ENCODE data around the gene CPTP. TPM values are rescaled to one million over a fixed set of nuclear protein-coding genes. Genes with fewer than 3 reads are reported as not detected.
"Not testable (repeated sequence)": the region's sequence is repeated elsewhere in the genome, so short reads cannot be mapped to it uniquely, and the experiment has no call there.

The CPTP gene
- total RNA-seq, 2 donors from 2014 or later = 18.0 to 22.8 TPM

GRCh38 chr1:1312450-1313314, 11.9 kb upstream of the CPTP start:
- no peaks in the 10 kb centered on the region for H3K27me3 Mint-ChIP-seq (ENCODE audit: low read depth)
- no peak overlapping the region for H3K4me3 Mint-ChIP-seq
- no peaks in the 10 kb centered on the region for H3K4me1 Mint-ChIP-seq (ENCODE audit: low read depth)
- DNase-seq (no peak), ATAC-seq (replicated peaks in 1 of 2) (no peak)
- no peaks in the 10 kb centered on the region for H3K9me3 Mint-ChIP-seq
- H3K36me3 Mint-ChIP-seq (ENCODE audit: insufficient read depth in 2 of 2) = peaks cover 0 to 1% of the 10 kb centered on the region in 2 donors
- H3K27ac Mint-ChIP-seq = no peak overlapping the region

GRCh38 chr1:1313500-1314236, 10.9 kb upstream of the CPTP start:
- peaks cover 0 to 1% of the 10 kb centered on the region in 2 donors for H3K36me3 Mint-ChIP-seq (ENCODE audit: insufficient read depth in 2 of 2)
- DNase-seq (no peak), ATAC-seq (replicated peaks in 1 of 2) (no peak)
- no peaks in the 10 kb centered on the region for H3K9me3 Mint-ChIP-seq
- no peaks in the 10 kb centered on the region for H3K27me3 Mint-ChIP-seq (ENCODE audit: low read depth)
- H3K4me3 Mint-ChIP-seq = no peak overlapping the region
- H3K4me1 Mint-ChIP-seq (ENCODE audit: low read depth) = no peaks in the 10 kb centered on the region
- no peak overlapping the region for H3K27ac Mint-ChIP-seq

DNA sequence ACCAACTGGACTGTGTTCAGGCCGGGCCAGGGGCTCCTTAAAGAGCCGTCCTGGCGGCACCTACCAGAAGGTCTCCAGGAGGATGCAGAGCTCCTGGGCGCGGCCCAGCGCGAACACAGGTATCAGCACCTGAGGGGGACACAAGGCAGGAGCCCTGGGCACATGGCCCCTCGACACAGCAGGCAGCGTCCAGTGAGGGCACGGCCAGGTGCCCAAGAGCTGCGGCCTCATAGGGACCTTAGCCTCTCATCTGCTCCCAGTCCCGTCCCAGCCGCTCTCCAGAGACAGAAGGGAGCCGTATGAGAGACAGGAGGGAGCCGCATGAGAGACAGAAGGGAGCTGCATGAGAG, 10.4 kb upstream of the CPTP start:
- Mint-ChIP-seq H3K4me1 (ENCODE audit: low read depth) (no peaks in the 10 kb centered on the region), H3K9me3 (no peaks in the 10 kb centered on the region)

DNA sequence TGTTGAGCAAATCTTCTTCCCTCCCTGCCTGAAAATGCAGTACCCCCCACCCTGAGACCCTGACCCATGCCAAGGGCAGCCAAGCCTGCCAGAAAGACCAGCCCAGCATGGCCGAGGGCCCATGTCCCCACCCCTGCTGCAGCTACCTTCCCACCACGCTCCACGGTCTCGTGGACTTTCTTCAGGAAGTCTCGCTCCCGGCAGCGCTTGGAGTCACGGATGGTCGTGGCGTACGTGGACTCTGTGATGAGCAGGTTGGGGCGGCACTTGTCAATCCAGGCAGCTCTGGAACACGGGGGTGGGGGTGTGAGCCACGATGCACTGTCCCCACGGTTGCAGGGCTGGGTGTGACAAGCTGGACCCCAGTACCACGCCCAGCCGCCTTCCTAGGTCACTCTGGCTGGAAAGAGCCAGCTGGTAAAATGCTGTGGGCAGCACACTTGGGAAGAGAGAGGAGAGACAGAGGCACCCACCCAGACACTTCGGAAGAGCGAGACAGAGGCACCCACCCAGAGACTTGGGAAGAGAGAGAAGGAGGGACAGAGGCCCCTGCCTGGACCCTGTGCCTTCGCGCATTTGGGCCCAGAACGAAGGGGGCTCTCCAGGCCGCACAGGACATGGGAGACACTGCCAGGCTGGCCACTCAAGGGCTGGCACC, 9.8 kb upstream of the CPTP start:
- peaks cover 0 to 7% of the 10 kb centered on the region in 2 donors for H3K36me3 Mint-ChIP-seq (ENCODE audit: insufficient read depth in 2 of 2)
- no peak for DNase-seq
- ATAC-seq (replicated peaks in 1 of 2) = no peak
- H3K4me1 Mint-ChIP-seq (ENCODE audit: low read depth) = no peaks in the 10 kb centered on the region
- H3K27ac Mint-ChIP-seq = no peak overlapping the region
- no peak overlapping the region for H3K4me3 Mint-ChIP-seq
- no peaks in the 10 kb centered on the region for H3K27me3 Mint-ChIP-seq (ENCODE audit: low read depth)
- H3K9me3 Mint-ChIP-seq = no peaks in the 10 kb centered on the region

More for the DNA sequence above, 10.4 kb upstream of the CPTP start:
- H3K36me3 Mint-ChIP-seq (ENCODE audit: insufficient read depth in 2 of 2) = peaks cover 0 to 4% of the 10 kb centered on the region in 2 donors
- H3K27me3 Mint-ChIP-seq (ENCODE audit: low read depth) = no peaks in the 10 kb centered on the region
- ATAC-seq (replicated peaks in 1 of 2) = no peak
- DNase-seq = no peak
- H3K27ac Mint-ChIP-seq = no peak overlapping the region
- no peak overlapping the region for H3K4me3 Mint-ChIP-seq

DNA sequence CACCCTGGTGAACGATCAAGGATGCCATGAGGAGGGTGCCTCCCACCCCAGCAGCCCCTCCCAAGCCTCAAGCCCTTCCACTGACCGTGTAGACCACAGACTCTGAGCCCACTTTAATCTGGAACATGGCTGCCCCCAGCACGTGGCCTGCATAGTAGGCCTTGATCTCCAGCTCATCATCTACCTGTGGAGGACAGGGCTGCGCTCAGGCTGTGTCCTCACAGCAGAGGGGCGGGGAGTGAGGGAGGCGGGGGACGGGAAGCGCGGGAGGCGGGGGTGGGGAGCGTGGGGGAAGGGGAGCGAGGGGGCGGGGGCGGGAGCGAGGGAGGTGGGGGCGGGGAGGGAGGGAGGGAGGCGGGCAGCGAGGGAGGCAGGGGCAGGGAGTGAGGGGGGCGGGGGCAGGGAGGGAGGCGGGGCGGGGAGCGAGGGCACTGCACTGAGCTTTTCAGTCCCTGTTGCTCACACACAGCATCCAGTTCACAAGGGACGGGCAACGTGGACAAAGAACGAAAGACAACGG, 9.1 kb upstream of the CPTP start:
- no peaks in the 10 kb centered on the region for H3K27me3 Mint-ChIP-seq (ENCODE audit: low read depth)
- H3K4me3 Mint-ChIP-seq = no peak overlapping the region
- H3K9me3 Mint-ChIP-seq = no peaks in the 10 kb centered on the region
- H3K4me1 Mint-ChIP-seq (ENCODE audit: low read depth) = no peaks in the 10 kb centered on the region
- ATAC-seq (replicated peaks in 1 of 2) = no peak
- H3K36me3 Mint-ChIP-seq (ENCODE audit: insufficient read depth in 2 of 2) = peaks cover 0 to 7% of the 10 kb centered on the region in 2 donors
- H3K27ac Mint-ChIP-seq = no peak overlapping the region
- no peak for DNase-seq

- DNase-seq; ATAC-seq (replicated peaks in 1 of 2); H3K36me3 Mint-ChIP-seq (ENCODE audit: insufficient read depth in 2 of 2); H3K27ac Mint-ChIP-seq; H3K4me1 Mint-ChIP-seq (ENCODE audit: low read depth); H3K27me3 Mint-ChIP-seq (ENCODE audit: low read depth); H3K9me3 Mint-ChIP-seq; H3K4me3 Mint-ChIP-seq: not testable (repeated sequence)
These were observed 8.4 kb upstream of the CPTP start for GRCh38 chr1:1316199-1316598.

- Mint-ChIP-seq H3K4me3 (no peak overlapping the region), H3K4me1 (ENCODE audit: low read depth) (peaks cover 5% of the 10 kb centered on the region), H3K9me3 (no peaks in the 10 kb centered on the region), H3K27me3 (ENCODE audit: low read depth) (no peaks in the 10 kb centered on the region), H3K27ac (no peak overlapping the region), H3K36me3 (ENCODE audit: insufficient read depth in 2 of 2) (peaks cover 0 to 7% of the 10 kb centered on the region in 2 donors)
- ATAC-seq (replicated peaks in 1 of 2) (no peak), DNase-seq (no peak)
These were observed 7.2 kb upstream of the CPTP start for GRCh38 chr1:1317420-1317819.

- Mint-ChIP-seq H3K27ac (no peak overlapping the region), H3K9me3 (no peaks in the 10 kb centered on the region), H3K27me3 (ENCODE audit: low read depth) (no peaks in the 10 kb centered on the region), H3K4me3 (no peak overlapping the region), H3K36me3 (ENCODE audit: insufficient read depth in 2 of 2) (peaks cover 2 to 7% of the 10 kb centered on the region in 2 donors), H3K4me1 (ENCODE audit: low read depth) (peaks cover 13% of the 10 kb centered on the region)
- DNase-seq (no peak), ATAC-seq (replicated peaks in 1 of 2) (no peak)
These were observed 6.4 kb upstream of the CPTP start for GRCh38 chr1:1318131-1318652.

- DNase-seq (no peak), ATAC-seq (replicated peaks in 1 of 2) (peak in 1 of 2 donors; percentile 16)
- peak overlapping the region; percentile 52 for H3K27ac Mint-ChIP-seq
- peaks cover 5 to 9% of the 10 kb centered on the region in 2 donors for H3K36me3 Mint-ChIP-seq (ENCODE audit: insufficient read depth in 2 of 2)
- peaks cover 19% of the 10 kb centered on the region for H3K4me1 Mint-ChIP-seq (ENCODE audit: low read depth)
- no peak overlapping the region for H3K4me3 Mint-ChIP-seq
- no peaks in the 10 kb centered on the region for H3K9me3 Mint-ChIP-seq
- no peaks in the 10 kb centered on the region for H3K27me3 Mint-ChIP-seq (ENCODE audit: low read depth)
These were observed 5.6 kb upstream of the CPTP start for GRCh38 chr1:1318777-1319645.

DNA sequence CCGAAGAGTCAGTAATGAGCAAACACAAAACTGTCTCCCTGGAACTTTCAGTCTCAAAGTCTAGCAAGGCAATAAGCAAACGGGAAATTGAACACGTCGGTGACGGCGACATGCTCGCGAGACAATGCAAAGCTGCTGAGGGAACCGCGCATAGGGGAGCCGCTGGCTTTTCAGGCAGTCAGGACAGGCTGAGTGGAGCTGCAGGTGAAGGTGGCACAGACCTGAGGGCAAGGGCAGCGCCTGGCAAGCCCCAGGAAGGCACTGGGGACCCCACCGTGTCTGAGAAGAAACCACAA, 5.0 kb upstream of the CPTP start:
- peak overlapping the region; percentile 52 for H3K27ac Mint-ChIP-seq

GRCh38 chr1:1320666-1321448, 3.7 kb upstream of the CPTP start:
- DNase-seq (no peak), ATAC-seq (replicated peaks in 1 of 2) (no peak)
- Mint-ChIP-seq H3K27ac (no peak overlapping the region), H3K36me3 (ENCODE audit: insufficient read depth in 2 of 2) (peaks cover 5 to 9% of the 10 kb centered on the region in 2 donors), H3K9me3 (no peaks in the 10 kb centered on the region), H3K4me3 (no peak overlapping the region), H3K4me1 (ENCODE audit: low read depth) (peaks cover 25% of the 10 kb centered on the region), H3K27me3 (ENCODE audit: low read depth) (no peaks in the 10 kb centered on the region)

More for the DNA sequence above, 5.0 kb upstream of the CPTP start:
- no peak for DNase-seq
- H3K4me1 Mint-ChIP-seq (ENCODE audit: low read depth) = peaks cover 19% of the 10 kb centered on the region
- no peaks in the 10 kb centered on the region for H3K9me3 Mint-ChIP-seq
- no peaks in the 10 kb centered on the region for H3K27me3 Mint-ChIP-seq (ENCODE audit: low read depth)
- peaks cover 5 to 9% of the 10 kb centered on the region in 2 donors for H3K36me3 Mint-ChIP-seq (ENCODE audit: insufficient read depth in 2 of 2)
- no peak for ATAC-seq (replicated peaks in 1 of 2)
- H3K4me3 Mint-ChIP-seq = no peak overlapping the region

DNA sequence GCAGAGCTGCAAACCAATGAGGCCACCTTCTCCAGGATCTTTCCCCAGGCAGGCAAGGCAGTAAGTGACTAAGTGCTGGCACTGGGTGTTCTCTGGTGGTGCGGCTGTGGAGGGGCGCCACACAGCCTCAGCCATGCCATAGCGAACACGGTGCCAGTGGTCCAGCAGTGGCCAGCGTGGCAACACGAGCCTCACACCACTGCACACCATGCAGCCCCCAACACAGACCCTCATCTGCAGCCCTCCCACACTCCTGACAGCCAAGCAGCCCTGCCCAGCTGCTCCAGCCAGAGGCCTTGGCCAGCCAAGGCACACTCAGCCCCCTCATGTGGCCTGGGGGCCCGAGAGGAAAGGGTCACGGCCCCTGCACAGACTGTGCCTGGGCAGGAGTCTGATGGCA, 3.1 kb upstream of the CPTP start:
- no peak for DNase-seq
- Mint-ChIP-seq H3K4me1 (ENCODE audit: low read depth) (peaks cover 31% of the 10 kb centered on the region), H3K4me3 (no peak overlapping the region), H3K9me3 (no peaks in the 10 kb centered on the region), H3K27ac (no peak overlapping the region), H3K27me3 (ENCODE audit: low read depth) (no peaks in the 10 kb centered on the region), H3K36me3 (ENCODE audit: insufficient read depth in 2 of 2) (peaks cover 5 to 9% of the 10 kb centered on the region in 2 donors)
- ATAC-seq (replicated peaks in 1 of 2) = no peak

Data from activated T-cell treated with anti-CD3 and anti-CD28 coated beads, Interleukin-2, amount 50 U/mL, for 72 hours (primary cell).